Body of pancreas (tissue), 4 donors: ENCODE measurements around the gene OR4D1. TPM values are rescaled to one million over a fixed set of nuclear protein-coding genes. Genes with fewer than 3 reads are reported as not detected.

Experiments used
- ATAC-seq: fragments of 150-250 bp; one replicate; pipeline ENCODE4 v1.9.1; 2016
- DNase-seq, 4 donors: peaks; one replicate each; pipeline ENCODE4 v3.0.0-alpha.2; 2019
- H3K27ac ChIP-seq, 4 donors: fragments of 200-600 bp; sonication (generic); 1 replicate in 3 of 4; 2 replicates in 1 of 4; pipeline versions ENCODE4 v1.5.1 to v1.6.1; 2016 to 2019; ENCODE audit warnings: mild to moderate bottlenecking in 1 of 4, mixed read lengths in 1 of 4, moderate library complexity in 1 of 4
- H3K27me3 ChIP-seq, 2 donors: fragments of 200-600 bp; sonication (generic); one replicate each; pipeline ENCODE4 v1.6.0; 2016; ENCODE audit warnings: mild to moderate bottlenecking in 1 of 2
- H3K36me3 ChIP-seq, 2 donors: fragments of 200-600 bp; sonication (generic); replicated peaks in 1 of 2; 2 replicates each; pipeline ENCODE4 v1.5.1; 2016; ENCODE audit warnings: low read depth in 2 of 2; ENCODE audit not compliant: insufficient read depth in 1 of 2
- H3K4me1 ChIP-seq: fragments of 200-600 bp; sonication (generic); one replicate; pipeline ENCODE4 v1.6.0; 2016
- H3K4me3 ChIP-seq, 2 donors: fragments of 200-600 bp; sonication (generic); 1 replicate in 1 of 2; 2 replicates in 1 of 2; pipeline ENCODE4 v1.5.1; 2016 to 2019
- H3K9me3 ChIP-seq, 3 donors: fragments of 200-600 bp; sonication (generic); 1 replicate in 2 of 3; 2 replicates in 1 of 3; pipeline ENCODE4 v1.5.1; 2016
- POLR2A ChIP-seq, 3 donors: fragments of 450-650 bp; IDR thresholded peaks; one replicate each; pipeline ENCODE4 v1.6.1; 2016; ENCODE audit warnings: antibody characterized with exemption in 3 of 3, mild to moderate bottlenecking in 2 of 3
- WGBS, 2 donors: methylation state at CpG; one replicate each; pipeline ENCODE4 v1.1.5; 2017; 5-methylcytosine and 5-hydroxymethylcytosine counted together
- intact Hi-C: fragments of 100-400 bp; cut with DNase I; formaldehyde crosslinking; loops from one replicate; pipeline ENCODE4 v1.15.1; 2023
- total RNA-seq, 2 donors: library from RNA; depleted of rRNA; stranded (reverse); fragments of >200 nt; gene quantifications; one replicate each; pipeline ENCODE4 v1.1.0, GENCODE V29; 2016
- TF ChIP-seq, protein P1 (sequence below), 7 experiments: fragments of 450-650 bp in 4 of 7; fragments of 200-600 bp in 3 of 7; sonication (generic) in 3 of 7; IDR thresholded peaks; one replicate each; pipeline ENCODE4 v1.5.1; 2016 to 2019; ENCODE audit warnings: antibody characterized with exemption in 7 of 7

OR4D1 gene
- total RNA-seq, 2 donors from 2014 or later, result not detected

DNA sequence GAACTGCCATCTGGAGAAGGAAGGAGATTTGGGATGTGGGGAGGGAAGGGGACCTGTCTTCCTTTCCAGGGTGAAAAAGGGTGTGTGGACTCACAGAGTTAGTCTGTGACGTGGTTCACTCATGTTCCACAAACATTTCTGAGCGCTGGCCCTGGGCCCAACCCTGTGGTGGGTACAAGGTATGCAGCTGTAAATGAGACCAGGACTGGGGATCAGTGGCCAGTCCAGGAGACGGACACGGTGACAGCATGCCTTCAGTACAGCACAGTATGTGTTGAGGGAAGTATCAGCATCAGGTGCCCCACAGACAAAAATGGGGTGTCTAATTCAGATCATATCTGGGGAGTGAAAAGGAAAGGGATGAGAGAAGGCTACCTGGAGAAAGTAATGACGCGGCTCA, 38.9 kb downstream of the OR4D1 start:
- Histone ChIP-seq H3K4me1 (no peaks in the 10 kb centered on the region), H3K27me3 (no peaks in the 10 kb centered on the region), H3K9me3 (no peaks in the 10 kb centered on the region), H3K36me3 (no peaks in the 10 kb centered on the region), H3K4me3 (no peak overlapping the region), H3K27ac (no peak overlapping the region)
- intact Hi-C loops, result no loop called here
- no peak for ATAC-seq
- WGBS, 2 donors, result 79 to 87% methylated on average over 6 of the region's 6 CpGs
- TF ChIP-seq POLR2A (IDR thresholded peaks at IDR 0.05), result no peak
- TF ChIP-seq, protein P1, sequence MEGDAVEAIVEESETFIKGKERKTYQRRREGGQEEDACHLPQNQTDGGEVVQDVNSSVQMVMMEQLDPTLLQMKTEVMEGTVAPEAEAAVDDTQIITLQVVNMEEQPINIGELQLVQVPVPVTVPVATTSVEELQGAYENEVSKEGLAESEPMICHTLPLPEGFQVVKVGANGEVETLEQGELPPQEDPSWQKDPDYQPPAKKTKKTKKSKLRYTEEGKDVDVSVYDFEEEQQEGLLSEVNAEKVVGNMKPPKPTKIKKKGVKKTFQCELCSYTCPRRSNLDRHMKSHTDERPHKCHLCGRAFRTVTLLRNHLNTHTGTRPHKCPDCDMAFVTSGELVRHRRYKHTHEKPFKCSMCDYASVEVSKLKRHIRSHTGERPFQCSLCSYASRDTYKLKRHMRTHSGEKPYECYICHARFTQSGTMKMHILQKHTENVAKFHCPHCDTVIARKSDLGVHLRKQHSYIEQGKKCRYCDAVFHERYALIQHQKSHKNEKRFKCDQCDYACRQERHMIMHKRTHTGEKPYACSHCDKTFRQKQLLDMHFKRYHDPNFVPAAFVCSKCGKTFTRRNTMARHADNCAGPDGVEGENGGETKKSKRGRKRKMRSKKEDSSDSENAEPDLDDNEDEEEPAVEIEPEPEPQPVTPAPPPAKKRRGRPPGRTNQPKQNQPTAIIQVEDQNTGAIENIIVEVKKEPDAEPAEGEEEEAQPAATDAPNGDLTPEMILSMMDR (IDR thresholded peaks at IDR 0.05), result no peak
- no peak for DNase-seq

DNA sequence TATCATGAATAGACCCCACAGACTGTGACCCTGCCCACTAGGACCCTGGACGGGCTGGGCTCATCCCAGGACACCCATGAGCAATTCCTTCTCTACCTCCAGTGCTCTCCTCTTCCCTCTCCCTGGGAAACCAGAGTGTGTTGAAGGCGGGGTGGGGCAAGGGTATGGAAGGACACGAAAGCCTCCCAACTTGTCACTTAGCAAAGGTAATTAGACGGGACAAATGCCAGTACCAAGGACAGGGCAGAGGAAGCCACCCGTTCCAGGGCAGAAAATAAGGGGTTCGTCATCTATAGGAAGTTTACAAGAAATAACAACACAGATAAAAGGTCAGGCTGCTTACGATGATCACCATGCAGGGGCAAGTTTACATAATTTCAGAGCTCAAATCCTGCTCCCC, 39.5 kb downstream of the OR4D1 start:
- H3K27ac ChIP-seq, result no peak overlapping the region
- no peaks in the 10 kb centered on the region for H3K27me3 ChIP-seq
- ATAC-seq (no peak), DNase-seq (no peak)
- no peaks in the 10 kb centered on the region for H3K9me3 ChIP-seq
- H3K4me3 ChIP-seq, result no peak overlapping the region
- H3K36me3 ChIP-seq, result no peaks in the 10 kb centered on the region
- 29 to 35% methylated on average over 7 of the region's 7 CpGs for WGBS, 2 donors
- H3K4me1 ChIP-seq, result no peaks in the 10 kb centered on the region
- intact Hi-C loops, result no loop called here
- TF ChIP-seq, protein P1 (IDR thresholded peaks at IDR 0.05), result no peak
- no peak for TF ChIP-seq POLR2A (IDR thresholded peaks at IDR 0.05)

DNA sequence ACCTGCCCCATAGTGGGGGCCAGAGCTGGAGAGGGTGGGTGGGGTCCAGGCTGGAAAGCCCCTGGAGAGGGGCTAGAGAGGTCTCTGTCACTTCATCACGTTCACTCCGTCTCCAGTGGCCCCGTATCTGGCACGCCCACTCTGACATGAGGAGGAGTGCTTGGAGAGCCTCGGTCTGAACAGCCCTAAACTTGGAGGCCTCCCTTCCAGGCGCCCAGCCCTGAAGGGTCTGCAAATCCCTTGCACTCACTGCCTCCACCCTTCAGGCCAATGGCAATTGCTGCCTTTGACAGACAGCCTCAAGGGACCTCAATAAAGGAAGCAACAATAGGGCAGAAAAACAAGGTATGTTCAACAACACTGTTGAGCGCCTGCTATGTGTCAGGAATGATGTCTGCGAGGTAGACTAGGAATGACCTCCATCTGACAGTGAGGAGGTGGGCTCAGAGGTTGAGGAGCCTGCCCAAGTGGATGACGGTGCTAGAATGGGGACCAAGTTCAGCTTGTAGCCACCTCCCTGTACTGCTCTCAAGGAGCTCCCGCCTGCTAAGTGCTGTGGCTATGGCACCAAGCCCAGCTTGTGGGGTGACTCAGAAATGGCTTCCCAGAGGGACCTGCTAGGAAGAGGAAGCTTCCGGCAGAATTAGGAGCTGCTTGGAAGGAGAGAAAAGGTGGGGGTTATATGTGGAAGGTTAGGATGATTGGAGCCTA, 41.4 kb downstream of the OR4D1 start:
- Histone ChIP-seq H3K36me3 (no peaks in the 10 kb centered on the region), H3K9me3 (no peaks in the 10 kb centered on the region), H3K27me3 (no peaks in the 10 kb centered on the region), H3K4me3 (no peak overlapping the region), H3K4me1 (no peaks in the 10 kb centered on the region), H3K27ac (no peak overlapping the region)
- intact Hi-C loops, result no loop called here
- TF ChIP-seq, protein P1 (IDR thresholded peaks at IDR 0.05), result no peak
- TF ChIP-seq POLR2A (IDR thresholded peaks at IDR 0.05), result no peak
- DNase-seq, result peak in 3 of 4 donors; percentile 20 to 45 (median 31)
- ATAC-seq, result no peak
- WGBS, 2 donors, result 47 to 55% methylated on average over 11 of the region's 11 CpGs

DNA sequence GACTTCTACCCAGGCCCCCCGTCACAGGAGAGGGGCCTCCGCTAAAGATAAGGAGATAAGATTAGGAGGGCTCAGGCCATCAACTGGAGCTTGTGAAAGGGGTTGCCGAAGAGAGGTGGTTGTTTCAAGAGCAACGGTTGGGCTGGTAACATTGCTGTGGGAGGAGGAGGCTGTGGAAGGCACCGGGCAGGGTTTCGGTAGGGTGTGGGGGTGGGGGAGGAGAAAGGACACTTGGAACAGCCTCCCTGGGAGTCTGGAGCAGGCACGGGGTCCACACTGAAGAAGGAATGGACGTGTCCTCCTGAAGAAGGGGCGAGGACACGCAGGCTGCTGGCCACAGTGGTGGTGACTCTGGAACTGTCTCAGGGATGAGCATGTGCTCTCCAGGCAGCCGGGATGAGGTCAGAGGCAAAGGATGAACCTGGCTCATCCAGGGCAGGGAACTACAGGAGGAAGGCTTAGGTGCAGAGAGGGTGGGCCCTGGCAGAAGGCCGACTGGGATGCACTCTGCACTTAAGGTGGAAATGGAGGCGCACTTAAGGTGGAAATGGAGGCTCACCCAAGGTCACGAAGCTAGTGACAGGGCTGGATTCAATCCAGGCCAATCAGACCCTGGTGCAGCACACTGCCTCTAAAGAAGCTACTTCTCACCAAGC, 43.2 kb downstream of the OR4D1 start:
- no peak for ATAC-seq
- intact Hi-C loops, result no loop called here
- H3K9me3 ChIP-seq, result no peaks in the 10 kb centered on the region
- no peaks in the 10 kb centered on the region for H3K27me3 ChIP-seq
- H3K27ac ChIP-seq, result no peak overlapping the region
- TF ChIP-seq POLR2A (IDR thresholded peaks at IDR 0.05), result no peak
- TF ChIP-seq, protein P1 (IDR thresholded peaks at IDR 0.05), result no peak
- H3K4me3 ChIP-seq, result no peak overlapping the region
- H3K36me3 ChIP-seq, result no peaks in the 10 kb centered on the region
- DNase-seq, result no peak
- 29 to 30% methylated on average over 11 to 14 of the region's 14 CpGs for WGBS, 2 donors
- no peaks in the 10 kb centered on the region for H3K4me1 ChIP-seq
